Measurements from ENCODE around the gene YBX1.
"Not testable (repeated sequence)": the region's sequence is repeated elsewhere in the genome, so short reads cannot be mapped to it uniquely, and the experiment has no call there.

The YBX1 gene

DNA sequence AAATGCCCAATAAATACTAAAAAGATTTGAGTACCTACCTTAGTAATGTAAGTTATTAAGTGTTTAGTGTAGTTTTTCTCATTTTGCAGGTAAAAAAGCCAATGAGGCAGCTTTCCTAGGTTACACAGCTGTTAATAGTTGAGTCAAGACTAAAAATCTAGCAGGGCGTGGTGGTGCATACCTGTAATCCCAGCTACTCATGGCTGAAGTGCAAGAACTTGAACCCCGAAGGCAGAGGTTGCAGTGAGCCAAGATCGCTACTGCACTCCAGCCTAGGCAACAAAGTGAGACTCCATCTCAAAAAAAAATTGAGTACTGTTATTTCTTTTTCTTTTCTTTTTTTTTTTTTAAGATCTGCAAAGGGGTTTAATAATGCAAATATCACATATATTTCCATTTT is 7.7 kb downstream of the YBX1 start:
- no peak for DNase-seq (ENCODE audit: low read depth in 3 of 3)

DNA sequence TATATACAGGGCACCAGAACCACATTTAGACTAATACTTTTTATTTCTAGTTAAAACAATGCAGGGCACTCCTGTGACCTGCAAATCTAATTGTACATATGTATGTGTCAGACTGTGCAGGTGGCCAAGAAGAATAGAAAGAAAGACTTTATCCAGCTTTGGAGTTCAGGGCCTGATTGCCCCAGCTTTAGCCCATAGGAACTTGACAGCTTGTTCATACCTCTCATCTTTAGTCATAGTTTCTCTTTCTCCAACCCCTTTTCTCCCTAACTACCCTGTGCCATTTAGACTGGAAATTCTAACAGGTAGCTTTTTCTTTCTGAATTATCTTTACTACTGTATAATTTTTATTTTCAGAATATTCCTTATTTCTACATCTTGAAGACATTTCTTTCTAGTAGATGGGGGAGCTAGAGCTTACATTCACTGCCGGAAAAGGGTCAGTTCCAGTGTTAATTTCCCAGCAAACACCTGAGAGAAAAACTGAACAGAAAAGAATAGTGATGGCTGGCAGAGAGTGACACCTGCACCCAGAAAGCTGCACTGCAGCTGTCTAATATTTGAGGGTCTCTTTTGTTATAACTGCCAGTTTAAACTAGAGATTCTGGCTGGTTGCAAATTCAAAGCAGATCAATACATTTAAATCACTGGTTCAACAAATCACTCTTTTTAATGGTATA is 8.4 kb downstream of the YBX1 start:
- DNase-seq (ENCODE audit: low read depth in 3 of 3) = no peak

DNA sequence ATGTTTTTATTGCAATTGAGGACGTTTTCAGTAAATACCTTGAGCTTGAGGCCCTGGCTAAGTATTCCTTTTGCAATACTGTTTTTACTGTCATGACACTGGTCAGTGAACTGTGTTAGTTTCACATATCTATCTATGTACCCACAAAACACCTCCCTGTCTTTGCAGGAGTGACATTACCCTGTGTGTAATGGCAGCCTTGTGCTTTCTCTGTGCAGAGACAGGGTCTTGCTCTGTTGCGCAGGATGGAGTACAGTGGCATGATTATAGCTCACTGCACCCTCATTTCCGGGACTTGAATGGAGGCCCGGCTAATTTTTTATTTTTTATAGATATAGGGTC is 8.9 kb downstream of the YBX1 start:
- no peak for DNase-seq (ENCODE audit: low read depth in 3 of 3)

DNA sequence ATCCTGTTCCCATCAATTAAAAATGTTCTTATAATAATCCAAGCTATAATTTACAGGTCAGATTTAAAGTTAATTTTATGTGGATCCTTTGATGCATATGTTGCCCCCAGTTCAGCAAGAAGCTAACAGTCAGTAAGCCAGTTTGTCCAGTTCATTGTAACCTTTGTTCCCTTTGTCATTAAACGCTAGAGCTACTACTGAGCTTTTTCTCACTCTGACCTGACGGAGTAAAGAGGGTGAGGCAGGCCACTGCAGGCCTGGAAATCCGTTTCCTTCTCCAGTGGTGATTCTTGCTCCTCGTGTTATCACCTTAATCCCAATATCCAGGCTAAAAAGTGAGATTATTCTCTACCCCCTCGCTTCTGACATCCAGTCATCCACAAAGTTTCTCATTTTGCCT is 10.2 kb downstream of the YBX1 start:
- no peak for DNase-seq (ENCODE audit: low read depth in 3 of 3)

DNA sequence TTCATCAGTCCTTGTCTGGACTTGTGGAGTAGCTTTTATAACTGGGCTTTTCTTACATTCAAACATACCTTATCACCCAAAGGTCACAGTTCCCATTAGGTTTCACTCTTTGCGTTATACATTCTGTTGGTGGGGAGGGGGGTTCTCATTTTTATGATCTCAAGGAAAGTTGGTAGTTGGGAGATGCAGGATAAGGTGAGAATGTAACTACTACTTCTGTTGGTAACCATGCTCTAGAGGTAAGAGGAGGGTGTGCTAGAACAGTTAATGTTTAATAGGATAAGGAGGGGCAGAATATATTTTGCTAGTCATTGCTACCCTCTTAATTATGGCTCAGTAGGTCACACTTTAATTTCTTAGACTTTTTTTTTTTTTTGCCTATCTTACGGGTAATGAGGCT is 10.7 kb downstream of the YBX1 start:
- no peak for DNase-seq (ENCODE audit: low read depth in 3 of 3)

DNA sequence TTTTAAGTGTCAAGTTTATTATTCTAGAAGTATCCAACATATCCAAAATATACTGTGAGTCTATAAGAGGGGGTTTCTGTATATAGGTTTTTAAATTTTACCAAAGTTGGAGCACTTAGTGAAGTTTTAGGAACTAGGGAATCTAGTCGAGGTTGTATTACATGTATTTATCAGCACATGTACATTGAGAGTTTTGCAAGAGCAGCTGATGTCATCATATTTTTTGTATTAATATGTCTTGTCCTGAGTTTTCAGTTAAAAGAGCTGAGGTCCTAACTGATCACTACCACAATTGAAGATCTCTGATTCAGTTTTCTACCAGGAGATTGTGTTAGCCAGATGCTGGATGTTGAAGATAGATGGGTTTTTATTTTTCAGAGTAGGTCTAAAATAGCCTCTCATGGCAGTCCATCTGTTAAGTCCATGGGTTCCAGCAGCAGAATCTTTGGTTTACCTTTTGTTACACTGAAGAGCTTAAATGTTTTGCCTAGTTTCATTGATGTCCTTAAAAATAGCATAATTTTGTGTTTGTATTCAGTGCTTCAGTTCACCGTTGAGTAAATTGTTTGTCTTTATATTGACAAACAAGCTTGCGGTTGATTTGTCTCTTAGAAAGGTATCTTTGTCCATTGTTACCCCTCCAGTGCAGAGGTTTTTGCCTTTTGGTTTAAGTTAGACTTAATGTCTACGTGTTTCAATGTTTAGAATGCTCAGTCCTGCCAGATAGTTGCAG is 16.0 kb downstream of the YBX1 start:
- no peak for DNase-seq (ENCODE audit: low read depth in 3 of 3)

DNA sequence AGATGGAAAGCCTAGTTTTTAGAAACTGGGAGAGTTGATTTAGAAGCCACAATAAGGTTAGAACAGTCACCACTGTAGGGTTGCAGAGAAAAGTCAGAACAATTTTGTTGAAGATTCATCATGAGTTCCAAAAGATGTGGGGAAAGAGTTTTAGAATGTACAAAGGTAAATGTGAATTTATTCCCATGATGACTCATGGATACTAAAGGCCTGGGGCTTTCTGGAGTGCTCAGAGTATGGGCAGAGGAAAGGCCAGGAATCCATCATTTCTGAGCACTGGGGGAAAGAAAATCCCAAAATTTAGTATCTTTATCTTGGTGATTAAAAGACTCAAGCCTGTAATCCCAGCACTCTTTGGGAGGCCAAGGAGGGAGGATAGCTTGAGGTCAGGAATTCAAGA is 17.8 kb downstream of the YBX1 start:
- no peak for DNase-seq (ENCODE audit: low read depth in 3 of 3)

DNA sequence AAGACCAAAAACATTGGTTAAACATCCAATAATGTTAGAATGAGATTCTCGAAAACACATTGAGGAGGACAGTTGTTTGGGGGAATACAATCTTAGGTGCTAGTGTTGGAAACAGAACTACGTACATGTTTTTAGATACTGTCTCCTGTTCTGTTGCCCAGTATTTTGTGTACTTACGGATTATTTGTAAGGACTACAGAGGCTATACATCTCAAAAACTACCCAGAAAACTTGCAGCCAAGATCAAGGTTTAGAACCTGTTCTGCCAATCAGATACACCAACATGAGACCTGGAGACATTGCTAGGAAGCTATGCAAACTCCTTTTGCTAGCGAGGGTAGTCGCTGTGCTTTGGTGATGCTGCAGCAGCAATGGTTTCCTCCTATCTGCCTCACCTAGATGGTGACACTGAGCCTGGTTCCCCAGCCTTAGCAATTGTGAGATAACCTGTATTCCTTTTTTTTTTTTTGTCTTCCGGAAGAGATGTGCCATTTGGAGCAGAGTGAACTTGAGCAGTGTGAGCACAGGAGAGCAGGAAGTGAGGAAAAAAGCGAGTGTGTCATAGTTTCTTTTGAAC is 21.8 kb downstream of the YBX1 start:
- no peak for DNase-seq (ENCODE audit: low read depth in 3 of 3)

DNA sequence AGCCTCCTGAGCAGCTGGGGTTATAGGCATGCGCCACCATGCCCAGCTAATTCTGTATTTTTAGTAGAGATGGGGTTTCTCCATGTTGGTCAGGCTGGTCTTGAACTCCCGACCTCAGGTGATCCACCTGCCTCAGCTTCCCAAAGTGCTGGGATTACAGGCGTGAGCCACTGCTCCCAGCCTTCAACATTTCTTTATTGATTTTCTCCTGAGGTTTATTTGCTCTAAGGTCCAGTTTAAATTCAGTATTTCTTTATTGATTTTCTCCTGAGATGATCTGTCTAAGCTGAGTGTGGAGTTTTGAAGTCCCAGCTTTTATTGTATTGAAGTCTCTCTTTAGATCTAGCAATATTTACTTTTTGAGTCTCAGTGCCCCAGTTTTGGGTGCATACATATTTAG is 30.6 kb downstream of the YBX1 start:
- not testable (repeated sequence) for DNase-seq (ENCODE audit: low read depth in 3 of 3)

DNA sequence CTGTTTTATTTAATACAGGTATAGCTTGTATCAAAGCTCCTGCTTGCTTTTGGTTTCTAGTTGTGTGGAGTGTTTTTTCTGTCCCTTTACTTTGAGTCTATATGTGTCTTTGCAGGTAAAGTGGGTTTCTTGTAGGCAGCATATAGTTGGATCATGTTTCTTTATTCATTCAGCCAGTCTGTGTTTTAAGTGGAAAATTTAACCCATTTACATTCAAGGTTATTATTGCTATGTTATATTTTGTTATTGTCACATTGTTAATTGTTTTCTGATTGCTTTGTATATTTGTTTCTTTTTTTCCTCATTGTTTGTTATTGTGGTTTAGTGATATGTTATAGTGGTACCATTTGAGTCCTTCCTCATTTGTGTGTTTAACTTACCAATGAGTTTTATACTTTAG is 31.1 kb downstream of the YBX1 start:
- no peak for DNase-seq (ENCODE audit: low read depth in 3 of 3)

DNA sequence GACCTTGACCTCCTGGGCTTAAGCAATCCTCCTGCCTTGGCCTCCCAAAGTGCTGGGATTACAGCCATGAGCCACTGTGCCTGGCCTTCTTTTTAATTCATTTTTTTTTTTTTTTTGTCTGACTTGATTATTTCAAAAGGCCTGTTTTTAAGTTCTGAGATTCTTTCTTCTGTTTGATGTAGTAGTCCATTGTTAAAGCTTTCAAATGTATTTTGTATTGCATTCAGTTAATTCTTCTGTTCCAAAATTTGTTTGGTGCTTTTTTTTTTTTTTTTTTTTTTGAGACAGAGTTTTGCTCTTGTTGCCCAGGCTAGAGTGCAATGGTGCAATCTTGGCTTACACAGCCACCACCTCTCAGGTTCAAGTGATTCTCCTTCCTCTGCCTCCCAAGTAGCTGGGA is 32.2 kb downstream of the YBX1 start:
- not testable (repeated sequence) for DNase-seq (ENCODE audit: low read depth in 3 of 3)

DNA sequence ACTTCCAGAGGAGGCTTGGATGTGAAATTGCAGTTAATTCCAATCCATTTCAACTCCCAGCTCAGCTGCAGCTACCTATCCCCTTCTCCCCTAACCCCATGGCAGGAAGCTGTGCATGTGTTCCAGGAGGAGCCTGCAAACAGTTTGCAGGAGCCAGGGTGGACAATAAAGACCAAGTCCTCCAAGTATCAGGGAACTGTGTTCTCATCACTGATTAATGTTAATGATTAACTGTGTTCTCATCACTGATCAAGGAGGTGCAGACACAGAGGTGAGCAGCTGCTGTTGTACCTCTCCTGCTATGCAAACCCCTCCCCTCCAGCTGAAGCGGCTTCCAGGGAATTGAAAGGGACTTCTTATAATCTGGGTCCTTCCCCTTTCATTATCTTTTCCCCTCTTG is 38.6 kb downstream of the YBX1 start:
- DNase-seq (ENCODE audit: low read depth in 3 of 3) = no peak

DNA sequence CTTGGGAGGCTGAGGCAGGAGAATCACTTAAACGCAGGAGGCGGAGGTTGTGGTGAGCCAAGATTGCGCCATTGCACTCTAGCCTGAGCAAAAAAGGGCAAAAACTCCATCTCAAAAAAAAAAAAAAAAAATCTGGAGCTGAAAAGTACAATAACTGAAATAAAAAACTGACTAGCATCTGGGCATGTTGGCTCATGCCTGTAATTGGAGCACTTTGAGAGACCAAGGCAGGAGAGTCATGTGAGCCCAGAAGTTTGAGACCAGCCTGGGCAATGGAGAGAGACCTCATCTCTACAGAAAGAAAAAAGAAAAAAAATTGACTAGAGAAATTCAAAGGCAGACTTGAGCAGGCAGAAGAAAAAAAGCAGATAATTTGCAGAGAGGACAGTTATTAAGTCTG is 39.7 kb downstream of the YBX1 start:
- DNase-seq (ENCODE audit: low read depth in 3 of 3) = no peak

DNA sequence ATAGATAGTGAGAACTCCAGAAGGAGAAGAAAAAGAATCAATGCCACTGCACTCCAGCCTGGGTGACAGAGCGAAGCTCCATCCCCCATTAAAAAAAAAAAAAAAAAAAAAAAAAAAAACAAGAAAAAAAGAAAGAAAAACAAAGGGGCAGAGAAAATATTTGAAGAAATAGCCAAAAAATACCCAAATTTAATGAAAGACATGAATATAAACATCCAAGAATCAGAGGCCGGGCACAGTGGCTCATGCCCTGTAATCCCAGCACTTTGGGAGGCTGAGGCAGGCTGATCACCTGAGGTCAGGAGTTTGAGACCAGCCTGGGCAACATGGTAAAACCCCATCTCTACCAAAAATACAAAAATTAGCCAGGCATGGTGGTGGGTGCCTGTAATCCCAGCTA is 40.2 kb downstream of the YBX1 start:
- not testable (repeated sequence) for DNase-seq (ENCODE audit: low read depth in 3 of 3)

DNA sequence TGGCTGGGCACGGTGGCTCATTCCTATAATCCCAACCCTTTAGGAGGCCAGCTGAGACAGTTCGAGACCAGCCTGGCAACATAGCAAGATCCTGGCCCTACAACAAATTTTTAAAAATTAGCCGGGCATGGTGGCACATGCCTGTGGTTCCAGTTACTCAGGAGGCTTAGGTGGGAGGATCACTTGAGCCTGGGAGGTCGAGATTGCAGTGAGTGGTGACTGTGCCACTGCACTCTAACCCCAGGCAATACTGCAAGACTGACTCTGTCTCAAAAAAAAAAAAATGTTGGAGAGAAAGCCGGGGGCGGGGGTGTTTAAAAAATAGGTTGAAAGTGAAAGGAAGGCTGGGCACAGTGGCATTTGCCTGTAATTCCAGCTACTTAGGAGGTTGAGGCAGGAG is 41.3 kb downstream of the YBX1 start:
- DNase-seq (ENCODE audit: low read depth in 3 of 3) = no peak

DNA sequence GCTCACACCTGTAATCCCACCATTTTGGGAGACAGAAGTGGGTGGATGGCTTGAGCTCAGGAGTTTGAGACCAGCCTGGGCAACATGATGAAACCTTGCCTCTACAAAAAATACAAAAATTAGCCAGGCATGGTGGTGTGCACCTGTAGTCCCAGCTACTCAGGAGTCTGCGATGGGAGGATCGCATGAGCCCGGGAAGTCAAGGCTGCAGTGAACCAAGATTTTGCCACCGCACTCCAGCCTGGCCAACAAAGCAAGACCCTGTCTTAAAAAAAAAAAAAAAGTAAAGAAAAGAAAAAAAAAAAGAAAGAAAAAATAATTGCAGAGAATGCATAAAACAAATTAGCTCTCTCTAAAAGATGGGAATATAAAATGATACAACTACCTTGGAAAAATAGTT is 43.6 kb downstream of the YBX1 start:
- DNase-seq (ENCODE audit: low read depth in 3 of 3) = not testable (repeated sequence)

DNA sequence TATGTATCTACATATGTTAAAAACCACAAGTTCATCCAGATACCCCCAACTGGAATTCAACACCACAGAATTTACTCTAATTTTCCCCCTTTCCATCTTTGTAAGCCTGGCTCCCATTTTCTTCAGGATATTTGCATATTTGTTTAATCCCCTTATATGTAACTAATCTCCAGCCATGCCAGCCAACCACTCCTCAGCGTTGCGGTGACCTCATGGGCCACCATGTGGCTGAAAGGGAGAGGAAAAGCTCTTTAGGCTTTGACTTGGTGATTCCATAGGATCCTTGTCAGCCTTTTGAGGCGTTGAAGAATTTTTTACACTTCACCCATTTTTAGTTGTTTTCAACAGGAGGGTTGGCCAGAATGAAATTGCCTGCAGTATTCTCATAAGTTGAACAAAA is 47.8 kb downstream of the YBX1 start:
- no peak for DNase-seq (ENCODE audit: low read depth in 3 of 3)

DNA sequence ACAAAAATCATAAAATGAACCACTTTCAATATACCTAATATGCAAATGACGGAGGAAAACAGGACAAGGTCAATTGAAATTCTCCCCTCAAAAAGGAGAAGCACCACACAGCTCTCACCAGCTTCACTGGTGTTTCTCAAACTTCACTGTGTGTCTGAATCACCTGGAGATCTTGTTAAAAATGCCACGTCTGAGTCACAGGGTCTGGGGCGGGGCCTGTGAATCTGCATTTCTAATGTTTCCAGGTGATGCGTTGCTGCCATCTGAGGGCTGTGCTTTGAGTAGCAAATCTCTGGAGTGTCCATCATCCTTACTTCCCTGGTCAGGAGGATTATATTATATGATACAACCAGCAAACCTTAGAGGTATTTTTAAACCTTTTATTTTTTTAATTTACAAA is 48.8 kb downstream of the YBX1 start:
- DNase-seq (ENCODE audit: low read depth in 3 of 3) = peak; percentile 11 to 58 (median 52)

DNA sequence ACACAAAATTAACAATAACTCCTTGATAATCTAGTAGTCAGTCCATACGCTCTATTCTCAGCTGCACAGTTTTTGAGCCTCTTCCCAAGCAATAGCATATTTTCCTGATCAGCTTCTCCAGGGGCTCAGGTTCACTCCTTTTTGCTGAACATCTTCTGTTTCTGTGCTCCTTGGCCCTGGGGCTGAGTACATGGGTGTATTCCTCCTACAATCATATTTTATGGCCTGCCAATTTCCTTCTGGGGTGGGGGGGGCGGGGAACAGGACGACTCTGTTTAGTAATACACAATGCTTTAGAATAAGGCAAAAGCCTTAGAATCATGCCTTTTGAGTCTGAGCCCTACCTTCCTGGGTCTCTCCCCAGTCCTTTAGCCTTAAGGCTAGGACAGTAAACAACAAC is 49.4 kb downstream of the YBX1 start:
- DNase-seq (ENCODE audit: low read depth in 3 of 3) = no peak

DNA sequence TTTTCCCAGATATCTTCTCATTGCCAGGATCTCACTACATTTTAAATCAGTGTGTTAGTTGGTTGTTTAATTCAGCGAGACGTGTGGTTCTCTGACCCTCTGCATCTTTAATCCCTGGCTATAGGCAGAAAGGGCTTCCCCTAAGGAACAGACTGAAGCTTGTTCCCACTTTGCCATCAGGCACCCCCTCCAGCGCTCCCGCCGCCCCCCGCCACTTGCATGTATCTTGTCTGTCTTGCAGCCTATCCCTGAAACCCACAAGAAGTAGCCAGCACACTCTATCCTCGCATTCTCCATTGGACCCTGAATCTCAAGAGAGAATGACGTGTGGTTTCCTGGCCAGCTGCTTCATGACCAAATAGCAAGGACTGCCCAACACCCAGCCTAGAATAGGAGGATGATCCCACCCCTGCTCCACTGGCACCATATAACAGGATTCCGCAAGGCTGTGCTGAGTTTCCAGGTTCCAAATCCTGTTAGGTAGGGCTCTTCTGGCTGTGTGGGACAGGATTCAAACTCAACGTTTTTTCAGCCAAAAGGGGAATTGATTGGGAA is 50.0 kb downstream of the YBX1 start:
- no peak for DNase-seq (ENCODE audit: low read depth in 3 of 3)

DNA sequence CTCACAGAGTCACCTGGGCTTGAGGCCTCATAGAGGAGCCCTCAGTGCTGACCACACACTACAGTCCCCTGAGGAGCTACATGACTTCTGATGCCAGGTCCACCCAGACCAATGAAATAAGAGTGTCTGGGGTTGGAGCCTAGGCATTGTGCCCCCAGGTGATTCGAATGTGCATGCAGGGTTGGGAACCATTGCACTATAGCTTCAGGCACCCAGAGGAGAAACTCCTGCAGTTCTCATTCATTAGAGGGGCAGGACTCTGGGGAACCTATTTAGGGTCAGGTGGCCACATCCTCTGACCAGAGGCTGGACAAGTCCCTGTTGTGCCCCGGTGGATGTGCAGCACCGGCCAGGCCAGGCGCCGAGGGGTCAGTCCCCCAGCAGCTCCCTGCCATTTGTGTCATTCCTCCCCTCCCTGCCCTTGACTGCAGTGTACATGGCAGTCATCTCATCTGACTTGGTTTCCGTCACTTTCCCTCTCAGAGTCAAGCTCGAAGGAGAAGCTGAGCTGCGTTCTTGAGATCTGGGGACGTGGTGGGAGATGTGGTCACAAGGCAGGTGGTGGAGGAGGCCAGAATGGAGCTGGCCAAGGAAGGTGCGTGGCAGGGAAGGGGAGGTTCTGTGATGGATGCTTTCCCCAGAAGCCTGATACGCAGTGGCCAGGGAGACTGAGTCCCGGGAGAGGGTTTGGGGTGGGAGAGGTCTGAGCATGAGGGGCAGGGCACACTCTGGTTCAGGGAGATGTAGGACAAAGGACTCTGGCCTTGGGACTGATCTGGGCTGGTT is 51.4 kb downstream of the YBX1 start:
- no peak for DNase-seq (ENCODE audit: low read depth in 3 of 3)
